H9 (cell line): Measurements from ENCODE around the gene NRM. TPM values are rescaled to one million over a fixed set of nuclear protein-coding genes. Genes with fewer than 3 reads are reported as not detected.
A peak's percentile ranks its signal among the peaks of the same experiment; 100 is the strongest.
"Not testable (repeated sequence)": the region's sequence is repeated elsewhere in the genome, so short reads cannot be mapped to it uniquely, and the experiment has no call there.

Source experiments
- DNase-seq: peaks from one replicate; pipeline ENCODE4 v3.0.0-alpha.2; 2017
- H2AFZ ChIP-seq: one replicate; pipeline ENCODE4 v1.6.1; 2013; ENCODE audit warnings: mild to moderate bottlenecking, low read length, control low read depth, moderate library complexity
- H2AK5ac ChIP-seq: 2 replicates; pipeline ENCODE4 v1.6.1; 2013; ENCODE audit warnings: low read length, control low read depth, mixed read lengths; ENCODE audit not compliant: insufficient read length
- H2BK120ac ChIP-seq: one replicate; pipeline ENCODE4 v1.6.1; 2013; ENCODE audit warnings: low read depth, mild to moderate bottlenecking, low read length, control low read depth, inconsistent platforms; ENCODE audit not compliant: poor library complexity, severe bottlenecking
- H2BK12ac ChIP-seq: 2 replicates; pipeline ENCODE4 v1.6.1; 2013; ENCODE audit warnings: low read length, control low read depth, mixed read lengths, low read depth; ENCODE audit not compliant: insufficient read length
- H2BK15ac ChIP-seq: 2 replicates; pipeline ENCODE4 v1.6.1; 2013; ENCODE audit warnings: low read depth, low read length, control low read depth
- H2BK20ac ChIP-seq: one replicate; pipeline ENCODE4 v1.6.1; 2013; ENCODE audit warnings: low read depth, mild to moderate bottlenecking, low read length, control low read depth, inconsistent platforms; ENCODE audit not compliant: poor library complexity, severe bottlenecking
- H2BK5ac ChIP-seq: 2 replicates; pipeline ENCODE4 v1.6.1; 2013; ENCODE audit warnings: low read length, control low read depth, mixed read lengths; ENCODE audit not compliant: insufficient read length
- H3K14ac ChIP-seq: 2 replicates; pipeline ENCODE4 v1.6.1; 2013; ENCODE audit warnings: low read length, control low read depth; ENCODE audit not compliant: insufficient read depth
- H3K18ac ChIP-seq: 2 replicates; pipeline ENCODE4 v1.6.1; 2013; ENCODE audit warnings: low read depth, mild to moderate bottlenecking, mixed read lengths, low read length, control low read depth; ENCODE audit not compliant: insufficient read length
- H3K23ac ChIP-seq: 2 replicates; pipeline ENCODE4 v1.6.1; 2013; ENCODE audit warnings: low read length, control low read depth, mixed read lengths, low read depth; ENCODE audit not compliant: insufficient read length
- H3K23me2 ChIP-seq: 2 replicates; pipeline ENCODE4 v1.6.1; 2013; ENCODE audit warnings: low read depth, mild to moderate bottlenecking, mixed read lengths, low read length, control low read depth; ENCODE audit not compliant: insufficient read length, poor library complexity, severe bottlenecking
- H3K27ac ChIP-seq: 2 replicates; pipeline ENCODE4 v1.5.1; 2013; ENCODE audit warnings: low read length, control low read depth, mixed read lengths, low read depth; ENCODE audit not compliant: insufficient read length
- H3K27me3 ChIP-seq: 2 replicates; pipeline ENCODE4 v1.6.1; 2013; ENCODE audit warnings: low read length, control low read depth, inconsistent platforms; ENCODE audit not compliant: insufficient read depth
- H3K4ac ChIP-seq: 2 replicates; pipeline ENCODE4 v1.6.1; 2013; ENCODE audit warnings: low read depth, mild to moderate bottlenecking, control low read depth, inconsistent platforms, low read length, moderate library complexity
- H3K4me1 ChIP-seq: 2 replicates; pipeline ENCODE4 v1.6.1; 2013; ENCODE audit warnings: low read length, control low read depth, inconsistent platforms; ENCODE audit not compliant: insufficient read depth
- H3K4me2 ChIP-seq: 2 replicates; pipeline ENCODE4 v1.6.1; 2013; ENCODE audit warnings: low read length, control low read depth, mixed read lengths; ENCODE audit not compliant: insufficient read length, insufficient read depth
- H3K56ac ChIP-seq: 2 replicates; pipeline ENCODE4 v1.6.1; 2013; ENCODE audit warnings: low read depth, mild to moderate bottlenecking, mixed read lengths, low read length, control low read depth; ENCODE audit not compliant: insufficient read length
- H3K79me1 ChIP-seq: 2 replicates; pipeline ENCODE4 v1.6.1; 2013; ENCODE audit warnings: low read depth, mild to moderate bottlenecking, moderate library complexity, low read length, control low read depth, inconsistent platforms; ENCODE audit not compliant: insufficient read depth, poor library complexity, severe bottlenecking
- H3K79me2 ChIP-seq: 2 replicates; pipeline ENCODE4 v1.6.1; 2013; ENCODE audit warnings: low read length, control low read depth, inconsistent platforms; ENCODE audit not compliant: insufficient read depth
- H3K9ac ChIP-seq: 2 replicates; pipeline ENCODE4 v1.6.1; 2013; ENCODE audit warnings: low read length, control low read depth, mixed read lengths; ENCODE audit not compliant: insufficient read length; ENCODE audit errors: extremely low read depth
- H3K9me3 ChIP-seq: one replicate; pipeline ENCODE4 v1.6.1; 2013; ENCODE audit warnings: low read depth, low read length, inconsistent platforms; ENCODE audit not compliant: control insufficient read depth
- H3T11ph ChIP-seq: one replicate; pipeline ENCODE4 v1.6.1; 2013; ENCODE audit warnings: mild to moderate bottlenecking, low read length, control low read depth, inconsistent platforms
- H4K20me1 ChIP-seq: one replicate; pipeline ENCODE4 v1.6.1; 2013; ENCODE audit not compliant: control insufficient read depth, insufficient read length, insufficient read depth
- H4K5ac ChIP-seq: 2 replicates; pipeline ENCODE4 v1.6.1; 2013; ENCODE audit warnings: low read depth, mild to moderate bottlenecking, mixed read lengths, low read length, control low read depth; ENCODE audit not compliant: insufficient read length
- H4K8ac ChIP-seq: replicated peaks from 2 replicates; pipeline ENCODE4 v1.6.1; 2013; ENCODE audit warnings: low read length, control low read depth, mixed read lengths, low read depth; ENCODE audit not compliant: insufficient read length
- H4K91ac ChIP-seq: 2 replicates; pipeline ENCODE4 v1.6.1; 2013; ENCODE audit warnings: low read depth, mild to moderate bottlenecking, moderate library complexity, mixed read lengths, low read length, control low read depth; ENCODE audit not compliant: insufficient read length
- H3K27ac Mint-ChIP-seq, 3 experiments: 2 replicates in 2 of 3; 3 replicates in 1 of 3; pipeline ENCODE4 v1.8.0; 2020 to 2021; ENCODE audit warnings: mixed read lengths in 3 of 3, mild to moderate bottlenecking in 1 of 3, moderate library complexity in 1 of 3
- H3K27me3 Mint-ChIP-seq: 2 replicates; pipeline ENCODE4 v1.8.0; 2021; ENCODE audit warnings: low read depth, mild to moderate bottlenecking, moderate library complexity, mixed read lengths
- H3K36me3 Mint-ChIP-seq, 3 experiments: 2 replicates in 2 of 3; 3 replicates in 1 of 3; pipeline ENCODE4 v1.8.0; 2020 to 2021; ENCODE audit warnings: low read depth in 3 of 3, mixed read lengths in 3 of 3; ENCODE audit not compliant: insufficient read depth in 1 of 3
- H3K4me1 Mint-ChIP-seq, 2 experiments: 2 replicates each; pipeline ENCODE4 v1.8.0; 2020; ENCODE audit warnings: mixed read lengths in 2 of 2
- H3K4me3 Mint-ChIP-seq, 2 experiments: 2 replicates in 1 of 2; 3 replicates in 1 of 2; pipeline ENCODE4 v1.8.0; 2020 to 2021; ENCODE audit warnings: mild to moderate bottlenecking in 2 of 2, mixed read lengths in 2 of 2, moderate library complexity in 1 of 2
- H3K9me3 Mint-ChIP-seq, 2 experiments: 2 replicates in 1 of 2; 3 replicates in 1 of 2; pipeline ENCODE4 v1.8.0; 2020; ENCODE audit warnings: mild to moderate bottlenecking in 2 of 2, mixed read lengths in 2 of 2, moderate library complexity in 1 of 2
- CTCF ChIP-seq: fragments of 200-600 bp; sonication (generic); conservative IDR thresholded peaks from 3 replicates; pipeline ENCODE4 v1.8.0; 2021; ENCODE audit warnings: antibody characterized with exemption, mild to moderate bottlenecking
- WGBS: extraction: QIAGEN DNeasy Blood & Tissue Kit; methylation state at CpG from one replicate; pipeline ENCODE4 v1.1.7; 2013; ENCODE audit warnings: missing lambda C conversion rate, low lambda C conversion rate, mixed read lengths; ENCODE audit not compliant: insufficient read length; ENCODE audit errors: extremely low coverage; 5-methylcytosine and 5-hydroxymethylcytosine counted together
- total RNA-seq: library from RNA; stranded (reverse); gene quantifications from 2 replicates; pipeline ENCODE4 v1.2.1, GENCODE V29; 2021

Gene NRM
- total RNA-seq, 1 experiment from 2014 or later: 36.5 TPM

GRCh38 chr6:30724906-30725667, 34.3 kb upstream of the NRM start:
- Histone ChIP-seq H3K79me1 (no peaks in the 10 kb centered on the region), H3K23me2 (peaks cover 3% of the 10 kb centered on the region), H3K18ac (no peak overlapping the region), H4K8ac (no peak overlapping the region), H4K91ac (no peak overlapping the region), H3K56ac (no peak overlapping the region), H4K5ac (no peak overlapping the region), H3K9ac (no peak overlapping the region), H3K27ac (no peak overlapping the region), H3K9me3 (no peaks in the 10 kb centered on the region), H2BK15ac (no peak overlapping the region), H4K20me1 (no peaks in the 10 kb centered on the region), H3K14ac (no peak overlapping the region), H3T11ph (no peak overlapping the region), H2AFZ (no peak overlapping the region), H3K4me1 (no peaks in the 10 kb centered on the region), H3K4ac (no peak overlapping the region), H3K27me3 (no peaks in the 10 kb centered on the region), H2AK5ac (no peak overlapping the region), H2BK120ac (no peak overlapping the region), H3K79me2 (peaks cover 11% of the 10 kb centered on the region; the same call in 1 of the 2 replicates), H2BK20ac (no peak overlapping the region), H3K23ac (no peak overlapping the region), H2BK5ac (no peak overlapping the region), H2BK12ac (no peak overlapping the region), H3K4me2 (no peak overlapping the region)
- Mint-ChIP-seq H3K4me3 (peak overlapping the region; percentile 16 to 39; a peak in 3 of 5 replicates), H3K27ac (peak overlapping the region; percentile 10 to 89 (median 73); a peak in 4 of 7 replicates), H3K9me3 (peaks cover 3 to 5% of the 10 kb centered on the region in 2 experiments; a peak in 3 of 5 replicates), H3K36me3 (peaks cover 48 to 83% (median 62%) of the 10 kb centered on the region in 3 experiments), H3K4me1 (peaks cover 21 to 31% of the 10 kb centered on the region in 2 experiments), H3K27me3 (peaks cover 8% of the 10 kb centered on the region; the same call in 1 of the 2 replicates)
- WGBS: no CpG with 5 or more reads among the region's 6 CpGs
- no peak for TF ChIP-seq CTCF
- no peak for DNase-seq

GRCh38 chr6:30723843-30724741, 33.3 kb upstream of the NRM start:
- WGBS: no CpG with 5 or more reads among the region's 29 CpGs
- H3K4me3 Mint-ChIP-seq: peak overlapping the region; percentile 64 to 98

More at GRCh38 chr6:30723843-30724741, 33.3 kb upstream of the NRM start:
- H2BK120ac ChIP-seq, H2BK20ac ChIP-seq, H2AK5ac ChIP-seq, H3K9me3 ChIP-seq, H3K4me2 ChIP-seq, H3T11ph ChIP-seq, H3K27me3 ChIP-seq, H3K4me1 ChIP-seq, H3K23me2 ChIP-seq, H2AFZ ChIP-seq, H3K56ac ChIP-seq, H2BK5ac ChIP-seq, H3K9ac ChIP-seq, H4K8ac ChIP-seq, H3K4ac ChIP-seq, H3K27me3 Mint-ChIP-seq, H2BK12ac ChIP-seq, H3K14ac ChIP-seq, H3K79me1 ChIP-seq, H4K20me1 ChIP-seq, DNase-seq, H4K91ac ChIP-seq, H3K9me3 Mint-ChIP-seq, H4K5ac ChIP-seq, H3K27ac ChIP-seq, H2BK15ac ChIP-seq, H3K23ac ChIP-seq, H3K18ac ChIP-seq: not testable (repeated sequence)
- peaks cover 45 to 73% (median 58%) of the 10 kb centered on the region in 3 experiments for H3K36me3 Mint-ChIP-seq
- peaks cover 11% of the 10 kb centered on the region; the same call in 1 of the 2 replicates for H3K79me2 ChIP-seq
- peaks cover 26 to 36% of the 10 kb centered on the region in 2 experiments for H3K4me1 Mint-ChIP-seq
- peak overlapping the region; percentile 82 to 93 (median 90); a peak in 6 of 7 replicates for H3K27ac Mint-ChIP-seq
